Epithelial cell of proximal tubule (primary cell): Measurements from ENCODE around the gene WTAP. TPM values are rescaled to one million over a fixed set of nuclear protein-coding genes. Genes with fewer than 3 reads are reported as not detected.

Experiments used
- DNase-seq: peaks from one replicate; pipeline ENCODE4 v3.0.0-alpha.2; 2011; ENCODE audit warnings: low read depth
- H3K4me3 ChIP-seq: 2 replicates; pipeline ENCODE4 v1.5.1; 2011; ENCODE audit warnings: low read depth, mild to moderate bottlenecking, low read length
- total RNA-seq: library from RNA; depleted of rRNA; stranded (reverse); fragments of >200 nt; gene quantifications from 2 replicates; pipeline ENCODE4 v1.2.3, GENCODE V29; 2015
- TF ChIP-seq, protein P1 (sequence below): conservative IDR thresholded peaks from 2 replicates; pipeline ENCODE4 v1.5.1; 2012; ENCODE audit warnings: low read depth, mild to moderate bottlenecking, low read length

WTAP gene
- total RNA-seq, 1 donor from 2014 or later: 82.3 TPM

DNA sequence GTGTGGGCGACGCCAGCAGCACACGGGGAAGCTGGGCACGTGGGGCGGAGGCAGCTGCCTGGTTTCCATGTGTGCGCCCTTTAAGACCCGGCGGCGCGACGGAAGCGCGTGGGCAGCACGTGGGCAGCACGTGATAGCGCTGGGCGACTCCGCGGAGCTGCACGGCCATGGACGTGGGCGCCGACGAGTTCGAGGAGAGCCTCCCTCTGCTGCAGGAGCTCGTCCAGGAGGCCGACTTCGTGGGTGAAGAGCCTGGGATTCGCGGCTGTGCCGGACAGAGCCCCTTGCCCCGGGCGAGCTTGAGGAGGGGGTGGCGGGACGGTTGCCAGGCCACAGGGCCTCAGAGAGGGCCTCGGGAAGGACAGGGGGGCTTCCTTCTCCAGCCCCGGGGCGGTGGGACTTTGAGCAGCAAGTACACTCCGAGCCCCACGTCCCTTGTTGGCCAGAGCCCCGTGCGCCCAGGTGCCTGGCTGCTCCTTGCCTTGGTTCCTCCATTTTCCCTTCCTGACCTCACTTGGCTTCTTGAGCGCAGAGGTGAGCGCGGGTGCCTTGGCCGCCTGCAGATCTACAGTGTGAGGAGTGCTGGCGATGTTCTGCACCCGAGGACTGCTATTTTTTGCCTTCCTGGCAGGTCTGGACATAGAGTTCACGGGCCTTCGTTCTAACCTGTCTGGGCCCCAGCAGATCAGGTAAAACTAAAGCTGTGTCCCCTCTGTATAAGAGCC is 73.0 kb downstream of the WTAP start, which contains the start of gene PNLDC1:
Gene PNLDC1, plus strand, starts transcription at position 136 of the 725 bp plus-strand sequence. Its CDS starts 32 bp downstream, at position 168.
- DNase-seq: no peak
- TF ChIP-seq, protein P1, sequence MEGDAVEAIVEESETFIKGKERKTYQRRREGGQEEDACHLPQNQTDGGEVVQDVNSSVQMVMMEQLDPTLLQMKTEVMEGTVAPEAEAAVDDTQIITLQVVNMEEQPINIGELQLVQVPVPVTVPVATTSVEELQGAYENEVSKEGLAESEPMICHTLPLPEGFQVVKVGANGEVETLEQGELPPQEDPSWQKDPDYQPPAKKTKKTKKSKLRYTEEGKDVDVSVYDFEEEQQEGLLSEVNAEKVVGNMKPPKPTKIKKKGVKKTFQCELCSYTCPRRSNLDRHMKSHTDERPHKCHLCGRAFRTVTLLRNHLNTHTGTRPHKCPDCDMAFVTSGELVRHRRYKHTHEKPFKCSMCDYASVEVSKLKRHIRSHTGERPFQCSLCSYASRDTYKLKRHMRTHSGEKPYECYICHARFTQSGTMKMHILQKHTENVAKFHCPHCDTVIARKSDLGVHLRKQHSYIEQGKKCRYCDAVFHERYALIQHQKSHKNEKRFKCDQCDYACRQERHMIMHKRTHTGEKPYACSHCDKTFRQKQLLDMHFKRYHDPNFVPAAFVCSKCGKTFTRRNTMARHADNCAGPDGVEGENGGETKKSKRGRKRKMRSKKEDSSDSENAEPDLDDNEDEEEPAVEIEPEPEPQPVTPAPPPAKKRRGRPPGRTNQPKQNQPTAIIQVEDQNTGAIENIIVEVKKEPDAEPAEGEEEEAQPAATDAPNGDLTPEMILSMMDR: no peak
- no peak within 1 kb of the TSS for H3K4me3 ChIP-seq

DNA sequence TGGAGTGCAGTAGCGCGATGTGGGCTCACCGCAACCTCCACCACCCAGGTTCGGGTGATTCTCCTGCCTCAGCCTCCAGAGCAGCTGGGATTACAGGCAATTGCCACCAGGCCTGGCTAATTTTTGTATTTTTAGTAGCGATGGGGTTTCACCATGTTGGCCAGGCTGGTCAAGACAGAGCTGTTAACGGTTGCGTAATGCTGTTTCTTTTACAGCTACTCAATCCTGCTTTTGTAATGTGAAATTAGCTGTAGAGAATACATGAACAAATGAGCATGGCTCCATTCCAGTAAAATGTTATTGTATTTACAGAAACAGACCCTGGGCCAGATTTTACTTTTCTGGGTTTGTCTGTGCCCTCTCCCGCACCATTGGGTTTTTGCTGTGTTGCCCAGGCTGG is 74.6 kb downstream of the WTAP start:
- TF ChIP-seq, protein P1: no peak
- DNase-seq: no peak
- H3K4me3 ChIP-seq: no peak overlapping the region

DNA sequence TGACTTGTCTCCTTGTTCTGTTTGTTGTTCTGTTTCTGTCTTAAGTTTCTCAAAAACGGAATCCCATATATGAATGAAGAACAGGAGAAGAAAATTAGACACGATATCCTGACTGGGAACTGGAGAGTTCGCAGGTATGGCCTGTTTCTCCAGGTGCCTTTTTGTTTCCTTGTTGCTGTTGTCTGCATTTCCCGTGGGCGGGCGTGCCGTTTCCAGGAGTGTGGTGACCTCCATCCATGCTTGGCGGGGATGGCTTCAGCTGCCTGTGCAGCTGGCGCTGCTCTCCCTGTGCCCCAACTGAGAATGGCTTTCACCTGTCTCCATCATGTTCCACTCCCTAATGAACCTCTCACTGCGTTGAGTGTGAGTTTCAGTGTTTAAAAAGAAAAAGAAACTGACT is 77.2 kb downstream of the WTAP start:
- TF ChIP-seq, protein P1: no peak
- no peak for DNase-seq
- no peak overlapping the region for H3K4me3 ChIP-seq

DNA sequence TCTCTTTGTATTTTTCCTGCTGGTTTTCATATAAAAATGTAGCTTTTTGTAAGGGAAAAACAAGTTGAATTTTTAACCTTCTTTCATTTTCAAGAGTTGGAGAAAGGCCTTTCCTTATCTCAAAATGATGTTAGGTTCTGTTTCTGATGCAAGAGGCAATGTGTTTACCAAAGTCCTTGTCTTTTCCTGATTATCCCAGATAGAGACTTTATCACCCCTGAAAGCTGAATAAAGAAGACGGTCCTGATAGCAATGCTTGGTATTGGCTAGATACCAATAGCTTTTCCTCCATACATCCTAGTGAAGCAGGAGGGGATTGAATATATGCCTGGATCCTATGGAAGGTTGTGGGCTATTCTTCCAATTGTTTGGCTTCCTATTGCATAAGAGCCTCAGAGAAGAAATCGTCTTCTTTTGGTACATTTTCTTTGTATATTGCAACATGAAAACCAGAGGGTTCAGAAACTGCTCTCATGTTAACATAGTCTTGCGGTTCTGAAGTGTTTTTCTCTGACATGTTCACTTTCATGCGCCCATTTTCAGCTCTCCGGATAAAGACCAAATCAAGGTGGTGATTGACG is 78.2 kb downstream of the WTAP start:
- H3K4me3 ChIP-seq: no peak overlapping the region
- DNase-seq: no peak
- TF ChIP-seq, protein P1: no peak

Other genes starting within 250 kb of the WTAP start
- gene SOD2, start 34.3 kb upstream of the WTAP start, total RNA-seq: 91.4 and 93.9 TPM in 2 replicates
- gene ACAT2, start 34.5 kb downstream of the WTAP start, total RNA-seq: 38.3 and 110 TPM in 2 replicates
- gene TCP1, start 62.1 kb downstream of the WTAP start, total RNA-seq: 237 and 390 TPM in 2 replicates
- gene MRPL18, start 63.0 kb downstream of the WTAP start, total RNA-seq: 166 and 183 TPM in 2 replicates
- gene PNLDC1, start 72.8 kb downstream of the WTAP start, total RNA-seq: not detected in 2 replicates
- not detected in 2 replicates for gene MAS1, start 163.5 kb downstream of the WTAP start, total RNA-seq
- gene IGF2R, start 241.6 kb downstream of the WTAP start, total RNA-seq: 50.3 and 50.8 TPM in 2 replicates